ENCODE results near the gene TBC1D5.

Gene TBC1D5

DNA sequence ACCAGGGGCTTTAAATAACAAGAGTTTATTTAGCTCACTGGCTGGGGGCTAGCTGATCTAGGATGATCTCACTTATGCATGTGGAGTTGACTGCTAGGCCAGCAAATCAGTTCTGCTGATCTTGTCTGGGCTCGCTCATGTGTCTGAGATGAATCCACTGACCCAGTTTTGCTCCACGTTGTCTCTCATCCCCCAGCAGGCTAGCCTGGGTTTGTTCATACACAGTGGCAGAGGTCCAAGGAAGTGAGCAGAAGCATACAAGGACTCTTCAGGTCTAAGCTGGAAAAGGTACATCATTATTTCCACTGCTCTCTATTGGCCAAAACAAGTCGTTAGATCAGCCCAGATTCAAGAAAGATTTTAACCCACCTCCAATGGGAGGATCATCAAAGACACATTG lies 619.7 kb downstream of the TBC1D5 start:
- no peak overlapping the region for H3K4me3 ChIP-seq (ENCODE audit: low read depth, low read length)
- no peak for DNase-seq (ENCODE audit: low read depth, low spot score)
- TF ChIP-seq, protein P1, sequence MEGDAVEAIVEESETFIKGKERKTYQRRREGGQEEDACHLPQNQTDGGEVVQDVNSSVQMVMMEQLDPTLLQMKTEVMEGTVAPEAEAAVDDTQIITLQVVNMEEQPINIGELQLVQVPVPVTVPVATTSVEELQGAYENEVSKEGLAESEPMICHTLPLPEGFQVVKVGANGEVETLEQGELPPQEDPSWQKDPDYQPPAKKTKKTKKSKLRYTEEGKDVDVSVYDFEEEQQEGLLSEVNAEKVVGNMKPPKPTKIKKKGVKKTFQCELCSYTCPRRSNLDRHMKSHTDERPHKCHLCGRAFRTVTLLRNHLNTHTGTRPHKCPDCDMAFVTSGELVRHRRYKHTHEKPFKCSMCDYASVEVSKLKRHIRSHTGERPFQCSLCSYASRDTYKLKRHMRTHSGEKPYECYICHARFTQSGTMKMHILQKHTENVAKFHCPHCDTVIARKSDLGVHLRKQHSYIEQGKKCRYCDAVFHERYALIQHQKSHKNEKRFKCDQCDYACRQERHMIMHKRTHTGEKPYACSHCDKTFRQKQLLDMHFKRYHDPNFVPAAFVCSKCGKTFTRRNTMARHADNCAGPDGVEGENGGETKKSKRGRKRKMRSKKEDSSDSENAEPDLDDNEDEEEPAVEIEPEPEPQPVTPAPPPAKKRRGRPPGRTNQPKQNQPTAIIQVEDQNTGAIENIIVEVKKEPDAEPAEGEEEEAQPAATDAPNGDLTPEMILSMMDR (IDR thresholded peaks at IDR 0.05; ENCODE audit: low read depth, low read length): no peak
- in situ Hi-C loops (cut with HindIII; ENCODE audit: low sequenced_read_pairs): no loop called here

DNA sequence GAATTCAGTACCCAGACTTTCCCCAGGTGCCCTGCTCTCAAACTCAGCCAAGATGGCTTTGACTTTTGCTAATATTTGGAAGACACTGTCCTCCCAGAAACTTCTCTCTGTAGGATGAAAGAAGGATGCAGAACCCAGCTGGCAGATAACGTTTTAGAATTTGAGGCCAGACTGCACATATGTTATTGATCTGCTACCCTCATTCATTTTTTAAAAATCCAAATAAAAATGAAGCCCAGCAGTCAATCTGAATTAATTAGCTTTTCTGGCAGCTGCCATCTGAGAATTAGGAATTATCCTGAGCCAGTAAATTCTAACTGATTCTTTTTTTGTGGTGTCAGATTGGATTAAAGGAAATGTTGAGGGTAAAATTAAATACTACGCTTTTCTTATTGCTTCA lies 621.1 kb downstream of the TBC1D5 start:
- H3K4me3 ChIP-seq (ENCODE audit: low read depth, low read length): no peak overlapping the region
- TF ChIP-seq, protein P1 (IDR thresholded peaks at IDR 0.05; ENCODE audit: low read depth, low read length): no peak
- in situ Hi-C loops (cut with HindIII; ENCODE audit: low sequenced_read_pairs): no loop called here

DNA sequence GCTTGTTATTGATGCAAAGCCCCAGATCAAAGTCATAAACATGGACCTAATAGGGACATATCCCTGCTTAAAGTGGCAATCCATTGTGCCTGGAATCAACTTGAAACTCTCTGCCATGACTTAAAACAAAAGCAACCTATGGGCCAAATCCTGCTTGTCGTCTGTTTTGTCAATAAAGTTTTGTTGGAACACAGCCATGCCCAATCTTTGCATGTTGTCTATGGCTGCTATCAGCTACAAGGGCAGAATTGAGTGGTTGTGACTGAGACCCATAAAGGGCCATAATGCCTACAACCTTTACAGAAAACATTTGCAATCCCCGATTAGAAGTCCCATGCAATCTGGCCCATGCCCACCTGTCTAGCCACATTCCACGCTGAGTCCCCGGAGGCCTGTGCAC lies 622.3 kb downstream of the TBC1D5 start:
- DNase-seq (ENCODE audit: low read depth, low spot score): no peak
- H3K4me3 ChIP-seq (ENCODE audit: low read depth, low read length): no peak overlapping the region
- TF ChIP-seq, protein P1 (IDR thresholded peaks at IDR 0.05; ENCODE audit: low read depth, low read length): no peak
- in situ Hi-C loops (cut with HindIII; ENCODE audit: low sequenced_read_pairs): no loop called here

More for the DNA sequence above, 621.1 kb downstream of the TBC1D5 start:
- no peak for DNase-seq (ENCODE audit: low read depth, low spot score)

DNA sequence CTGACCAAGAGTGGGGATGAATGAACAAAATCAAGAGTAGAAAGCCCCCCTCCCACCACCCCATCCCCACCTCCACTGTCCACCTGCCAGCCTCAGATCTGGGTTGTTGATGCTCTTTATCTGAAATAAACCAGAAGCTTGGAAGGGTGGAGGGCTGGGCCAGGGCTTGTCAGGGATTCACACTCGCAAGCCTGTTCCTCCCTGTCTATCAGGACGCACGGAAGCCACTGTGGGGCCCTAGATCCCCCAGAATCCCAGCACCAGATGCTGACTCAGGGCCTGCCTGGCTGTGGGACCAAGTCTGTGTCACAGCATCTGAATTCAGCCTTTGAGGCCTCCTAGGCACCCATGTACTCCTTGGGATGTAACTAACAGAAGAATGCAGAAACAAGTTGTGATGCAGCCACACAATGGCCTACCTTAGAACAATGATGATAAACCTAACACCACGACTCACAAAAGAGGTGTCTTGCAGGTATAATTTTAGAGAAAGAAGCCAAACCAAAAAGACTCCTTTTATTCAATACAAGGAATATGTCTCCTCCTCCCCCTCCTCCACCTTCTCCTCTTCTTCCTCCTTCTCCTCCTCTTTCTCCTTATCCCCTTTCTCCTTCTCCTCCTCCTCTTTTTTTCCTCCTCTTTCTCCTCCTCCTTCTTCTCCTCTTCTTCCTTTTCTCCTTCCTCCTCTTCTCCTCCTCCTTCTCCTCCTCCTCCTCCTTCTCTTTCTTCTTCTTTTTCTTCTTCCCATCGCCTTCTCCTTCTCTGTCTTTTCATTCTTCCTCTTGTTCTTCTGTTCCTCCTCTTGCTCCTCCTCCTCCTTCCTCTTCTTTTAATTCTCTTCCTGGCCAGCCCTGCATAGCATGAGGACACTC lies 623.0 kb downstream of the TBC1D5 start:
- H3K4me3 ChIP-seq (ENCODE audit: low read depth, low read length): no peak overlapping the region
- in situ Hi-C loops (cut with HindIII; ENCODE audit: low sequenced_read_pairs): no loop called here
- TF ChIP-seq, protein P1 (IDR thresholded peaks at IDR 0.05; ENCODE audit: low read depth, low read length): no peak
- DNase-seq (ENCODE audit: low read depth, low spot score): no peak

DNA sequence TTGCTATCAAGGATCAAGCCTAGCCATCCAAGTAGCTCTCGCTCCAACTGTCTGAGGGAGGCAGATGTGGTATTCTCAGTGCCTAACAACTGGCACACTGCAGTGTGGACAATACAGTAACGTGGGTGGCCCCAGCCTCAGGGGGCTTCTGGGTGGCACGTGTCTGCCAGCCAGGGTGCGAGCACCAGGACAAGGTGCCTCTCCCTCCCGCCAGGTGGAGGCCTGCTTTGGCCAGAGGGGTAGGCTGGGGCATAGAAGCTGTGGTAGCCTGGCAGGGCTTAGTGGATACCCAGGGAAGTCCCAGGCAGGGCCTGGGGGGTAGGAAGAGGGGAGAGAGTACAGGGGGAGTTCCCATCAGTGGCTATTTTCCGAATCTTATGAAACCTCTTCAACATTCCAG lies 623.7 kb downstream of the TBC1D5 start:
- no peak for DNase-seq (ENCODE audit: low read depth, low spot score)
- TF ChIP-seq, protein P1 (IDR thresholded peaks at IDR 0.05; ENCODE audit: low read depth, low read length): no peak
- in situ Hi-C loops (cut with HindIII; ENCODE audit: low sequenced_read_pairs): no loop called here
- H3K4me3 ChIP-seq (ENCODE audit: low read depth, low read length): no peak overlapping the region

DNA sequence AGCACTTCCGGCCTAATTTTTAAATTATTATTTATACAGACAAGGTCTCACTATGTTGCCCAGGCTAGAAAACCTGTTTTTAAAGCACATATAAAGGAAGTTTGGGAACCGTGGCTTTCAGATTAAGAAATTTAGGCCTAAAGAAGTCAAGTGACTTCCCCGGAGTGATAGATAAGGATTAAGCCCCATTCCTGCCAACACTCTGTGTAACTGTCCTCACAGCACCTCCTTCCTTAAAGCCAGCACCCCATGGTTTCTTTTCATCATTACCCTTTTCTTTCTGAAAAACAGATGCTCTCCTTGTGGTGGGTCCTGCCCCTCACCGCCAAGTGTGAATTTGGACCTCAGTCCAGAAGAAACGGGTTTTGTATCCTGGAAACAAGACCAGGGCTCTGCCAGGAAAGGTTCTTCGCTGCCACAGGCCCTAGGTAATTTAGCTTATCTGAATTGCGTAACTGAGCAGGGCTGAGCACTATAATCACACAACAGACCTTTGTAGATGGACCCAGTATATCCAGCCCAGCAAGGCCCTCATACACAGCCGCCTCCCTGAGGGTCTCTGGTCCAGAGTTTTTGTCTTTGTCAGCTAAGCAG lies 626.3 kb downstream of the TBC1D5 start:
- no peak for DNase-seq (ENCODE audit: low read depth, low spot score)
- in situ Hi-C loops (cut with HindIII; ENCODE audit: low sequenced_read_pairs): no loop called here
- H3K4me3 ChIP-seq (ENCODE audit: low read depth, low read length): no peak overlapping the region
- TF ChIP-seq, protein P1 (IDR thresholded peaks at IDR 0.05; ENCODE audit: low read depth, low read length): no peak
